Measurements from ENCODE around the gene NPBWR2. TPM values are rescaled to one million over a fixed set of nuclear protein-coding genes. Genes with fewer than 3 reads are reported as not detected.

NPBWR2 gene
- polyA plus RNA-seq, 4 donors = not detected

GRCh38 chr20:64076061-64076997, 31.0 kb downstream of the NPBWR2 start:
- DNase-seq (ENCODE audit: low read depth in 4 of 4, low spot score in 3 of 4) = no peak

- no peak for DNase-seq (ENCODE audit: low read depth in 4 of 4, low spot score in 3 of 4)
These were observed 31.8 kb downstream of the NPBWR2 start for GRCh38 chr20:64075556-64075955.

- DNase-seq (ENCODE audit: low read depth in 4 of 4, low spot score in 3 of 4) = no peak
These were observed 32.4 kb downstream of the NPBWR2 start for GRCh38 chr20:64074963-64075362.

GRCh38 chr20:64074184-64074789, 33.1 kb downstream of the NPBWR2 start:
- no peak for DNase-seq (ENCODE audit: low read depth in 4 of 4, low spot score in 3 of 4)

GRCh38 chr20:64073476-64074183, 33.7 kb downstream of the NPBWR2 start:
- DNase-seq (ENCODE audit: low read depth in 4 of 4, low spot score in 3 of 4) = no peak

GRCh38 chr20:64072498-64073063, 34.8 kb downstream of the NPBWR2 start:
- no peak for DNase-seq (ENCODE audit: low read depth in 4 of 4, low spot score in 3 of 4)

GRCh38 chr20:64071341-64072332, 35.7 kb downstream of the NPBWR2 start:
- DNase-seq (ENCODE audit: low read depth in 4 of 4, low spot score in 3 of 4) = no peak

- DNase-seq (ENCODE audit: low read depth in 4 of 4, low spot score in 3 of 4) = no peak
These were observed 36.9 kb downstream of the NPBWR2 start for GRCh38 chr20:64070244-64070993.

- DNase-seq (ENCODE audit: low read depth in 4 of 4, low spot score in 3 of 4) = no peak
These were observed 37.6 kb downstream of the NPBWR2 start for GRCh38 chr20:64069614-64070243.

- no peak for DNase-seq (ENCODE audit: low read depth in 4 of 4, low spot score in 3 of 4)
These were observed 38.2 kb downstream of the NPBWR2 start for GRCh38 chr20:64069209-64069613.

- DNase-seq (ENCODE audit: low read depth in 4 of 4, low spot score in 3 of 4) = no peak
These were observed 38.8 kb downstream of the NPBWR2 start for GRCh38 chr20:64068386-64069208.

- DNase-seq (ENCODE audit: low read depth in 4 of 4, low spot score in 3 of 4) = no peak
These were observed 39.5 kb downstream of the NPBWR2 start for GRCh38 chr20:64067733-64068307.

- no peak for DNase-seq (ENCODE audit: low read depth in 4 of 4, low spot score in 3 of 4)
These were observed 40.2 kb downstream of the NPBWR2 start for GRCh38 chr20:64067005-64067632.

GRCh38 chr20:64065974-64066343, 41.4 kb downstream of the NPBWR2 start:
- no peak for DNase-seq (ENCODE audit: low read depth in 4 of 4, low spot score in 3 of 4)

GRCh38 chr20:64065062-64065973, 42.0 kb downstream of the NPBWR2 start:
- DNase-seq (ENCODE audit: low read depth in 4 of 4, low spot score in 3 of 4) = no peak

- DNase-seq (ENCODE audit: low read depth in 4 of 4, low spot score in 3 of 4) = no peak
These were observed 43.1 kb downstream of the NPBWR2 start for GRCh38 chr20:64064145-64064698.

All from left renal pelvis (tissue), 4 donors.